ENCODE measurements around the gene RGS6. TPM values are rescaled to one million over a fixed set of nuclear protein-coding genes. Genes with fewer than 3 reads are reported as not detected.

RGS6 gene
- total and polyA plus RNA-seq, 4 donors: 0.21 to 5.4 (median 0.45) TPM

DNA sequence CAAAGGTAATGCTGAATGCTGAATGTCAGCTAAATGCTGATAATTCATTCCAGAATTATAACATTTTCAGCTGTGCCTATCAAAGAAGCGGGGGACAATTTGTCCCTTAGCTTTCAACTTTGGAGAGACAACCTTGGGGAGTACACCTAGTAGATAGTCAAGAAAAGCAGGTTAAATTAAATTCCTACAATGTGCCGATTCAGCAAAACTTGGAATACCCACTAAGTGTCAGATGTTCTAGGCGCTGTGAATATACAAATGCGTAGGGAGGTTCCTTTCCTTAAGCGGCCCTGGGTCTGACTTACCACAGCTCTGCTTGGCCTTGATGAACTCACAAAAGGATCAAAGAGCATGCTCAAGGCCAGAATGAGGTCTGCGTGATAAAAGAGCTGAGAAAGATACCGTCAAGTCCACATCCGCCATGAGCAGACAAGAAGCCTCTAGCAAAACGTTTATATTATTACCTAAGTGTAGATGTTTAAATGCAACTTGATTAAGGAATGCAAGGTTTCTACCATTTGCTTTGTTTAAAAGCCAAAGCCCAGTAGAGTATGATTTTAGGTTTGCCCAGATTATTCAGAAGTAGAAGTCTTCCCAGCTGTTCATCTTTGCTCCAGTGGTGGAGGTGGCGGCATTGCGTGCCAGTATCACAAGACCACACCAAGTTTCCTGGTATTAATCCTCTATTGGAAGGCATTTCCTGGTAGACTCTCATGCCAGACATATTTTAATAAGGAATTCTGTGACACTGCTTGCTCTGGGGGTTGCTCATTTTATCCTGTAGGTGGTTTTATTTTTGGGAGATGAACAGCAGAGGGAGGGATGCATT, 593.1 kb downstream of the RGS6 start:
- WGBS, 2 donors: 87 to 92% methylated on average over 11 of the region's 11 CpGs
- no peak for TF ChIP-seq CTCF (IDR thresholded peaks at IDR 0.05; ENCODE audit: control extremely low read depth, extremely low read depth)
- no peaks in the 10 kb centered on the region for H3K36me3 ChIP-seq (ENCODE audit: control insufficient read depth in 4 of 4, insufficient read depth in 4 of 4, low read length in 4 of 4)

GRCh38 chr14:72527591-72527990, 595.4 kb downstream of the RGS6 start:
- no peak overlapping the region for H3K27ac ChIP-seq (ENCODE audit: low read depth in 1 of 2, low read length in 1 of 2)
- DNase-seq (no peak), ATAC-seq (ENCODE audit: insufficient read depth, low FRiP score) (no peak)
- H3K9ac ChIP-seq (ENCODE audit: insufficient read depth in 1 of 2, low read length in 2 of 2): no peak overlapping the region
- peaks cover 0 to 2% (median 0%) of the 10 kb centered on the region in 4 donors for H3K9me3 ChIP-seq (ENCODE audit: control insufficient read depth in 4 of 4, insufficient read depth in 3 of 4, low read length in 3 of 4)
- no peak for TF ChIP-seq CTCF (IDR thresholded peaks at IDR 0.05; ENCODE audit: control extremely low read depth, extremely low read depth)
- H3K27me3 ChIP-seq (ENCODE audit: control insufficient read depth in 3 of 3, insufficient read depth in 3 of 3, low read length in 2 of 3): no peaks in the 10 kb centered on the region
- H3K36me3 ChIP-seq (ENCODE audit: control insufficient read depth in 4 of 4, insufficient read depth in 4 of 4, low read length in 4 of 4): no peaks in the 10 kb centered on the region
- no peak overlapping the region for H3K4me3 ChIP-seq
- 93 to 96% methylated on average over 1 of the region's 1 CpG for WGBS, 2 donors
- peaks cover 0 to 45% (median 5%) of the 10 kb centered on the region in 5 donors for H3K4me1 ChIP-seq (ENCODE audit: control insufficient read depth in 5 of 5, insufficient read depth in 5 of 5, low read length in 5 of 5)

More for the DNA sequence above, 593.1 kb downstream of the RGS6 start:
- Histone ChIP-seq H3K4me3 (no peak overlapping the region), H3K4me1 (ENCODE audit: control insufficient read depth in 5 of 5, insufficient read depth in 5 of 5, low read length in 5 of 5) (peaks cover 0 to 53% (median 5%) of the 10 kb centered on the region in 5 donors), H3K27ac (ENCODE audit: low read depth in 1 of 2, low read length in 1 of 2) (no peak overlapping the region), H3K27me3 (ENCODE audit: control insufficient read depth in 3 of 3, insufficient read depth in 3 of 3, low read length in 2 of 3) (no peaks in the 10 kb centered on the region), H3K9ac (ENCODE audit: insufficient read depth in 1 of 2, low read length in 2 of 2) (no peak overlapping the region), H3K9me3 (ENCODE audit: control insufficient read depth in 4 of 4, insufficient read depth in 3 of 4, low read length in 3 of 4) (peaks cover 0 to 2% (median 0%) of the 10 kb centered on the region in 4 donors)
- DNase-seq (no peak), ATAC-seq (ENCODE audit: insufficient read depth, low FRiP score) (no peak)

DNA sequence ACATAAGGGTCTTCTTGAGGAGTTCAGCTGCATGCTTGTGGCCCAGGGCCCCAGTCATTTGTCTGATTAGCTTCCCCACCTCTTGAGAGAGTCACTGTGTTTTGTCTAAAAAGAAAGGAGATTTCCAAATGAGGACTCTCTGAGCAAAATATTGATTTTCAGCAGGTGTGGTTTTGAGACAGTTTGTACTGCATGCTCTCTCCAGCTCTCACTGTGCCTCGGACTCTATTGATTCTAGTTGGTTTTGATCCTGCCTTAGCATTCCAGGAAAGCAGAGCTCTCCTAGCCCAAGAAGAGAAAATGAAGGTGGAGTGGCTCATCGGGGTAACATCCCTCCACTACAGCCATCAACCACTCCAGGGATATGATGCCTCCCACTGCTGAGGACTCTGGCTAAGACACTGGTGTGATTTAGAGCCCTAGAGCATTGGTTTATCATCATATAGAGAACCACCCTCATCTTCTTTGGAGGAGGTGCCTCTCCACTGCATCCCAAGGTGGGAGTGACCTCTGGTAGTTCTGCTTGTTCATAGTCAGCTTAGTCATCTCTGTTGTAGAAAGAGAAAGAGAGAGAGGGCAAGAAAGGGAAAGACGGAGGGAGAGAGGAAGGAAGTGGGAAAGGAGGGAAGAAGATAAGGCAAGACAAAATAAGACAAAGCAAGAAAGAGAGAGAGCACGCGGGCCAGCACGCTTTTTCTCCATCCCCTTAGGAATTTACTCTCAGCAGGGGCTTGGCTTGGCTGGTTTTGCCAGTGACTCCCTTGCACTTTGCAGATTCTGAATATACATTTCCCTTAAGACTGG, 596.0 kb downstream of the RGS6 start:
- ATAC-seq (ENCODE audit: insufficient read depth, low FRiP score): no peak
- WGBS, 2 donors: 50 to 56% methylated on average over 6 of the region's 6 CpGs
- no peak overlapping the region for H3K27ac ChIP-seq (ENCODE audit: low read depth in 1 of 2, low read length in 1 of 2)
- no peak for DNase-seq
- H3K27me3 ChIP-seq (ENCODE audit: control insufficient read depth in 3 of 3, insufficient read depth in 3 of 3, low read length in 2 of 3): no peaks in the 10 kb centered on the region
- H3K36me3 ChIP-seq (ENCODE audit: control insufficient read depth in 4 of 4, insufficient read depth in 4 of 4, low read length in 4 of 4): no peaks in the 10 kb centered on the region
- H3K4me1 ChIP-seq (ENCODE audit: control insufficient read depth in 5 of 5, insufficient read depth in 5 of 5, low read length in 5 of 5): peaks cover 0 to 38% (median 5%) of the 10 kb centered on the region in 5 donors
- no peak overlapping the region for H3K9ac ChIP-seq (ENCODE audit: insufficient read depth in 1 of 2, low read length in 2 of 2)
- TF ChIP-seq CTCF (IDR thresholded peaks at IDR 0.05; ENCODE audit: control extremely low read depth, extremely low read depth): no peak
- H3K4me3 ChIP-seq: no peak overlapping the region
- H3K9me3 ChIP-seq (ENCODE audit: control insufficient read depth in 4 of 4, insufficient read depth in 3 of 4, low read length in 3 of 4): no peaks in the 10 kb centered on the region

Measured in lung (tissue), 12 donors.